ENCODE measurements around the gene PSMB11. TPM values are rescaled to one million over a fixed set of nuclear protein-coding genes. Genes with fewer than 3 reads are reported as not detected.

PSMB11 gene
- total RNA-seq, 2 donors from 2014 or later: not detected

DNA sequence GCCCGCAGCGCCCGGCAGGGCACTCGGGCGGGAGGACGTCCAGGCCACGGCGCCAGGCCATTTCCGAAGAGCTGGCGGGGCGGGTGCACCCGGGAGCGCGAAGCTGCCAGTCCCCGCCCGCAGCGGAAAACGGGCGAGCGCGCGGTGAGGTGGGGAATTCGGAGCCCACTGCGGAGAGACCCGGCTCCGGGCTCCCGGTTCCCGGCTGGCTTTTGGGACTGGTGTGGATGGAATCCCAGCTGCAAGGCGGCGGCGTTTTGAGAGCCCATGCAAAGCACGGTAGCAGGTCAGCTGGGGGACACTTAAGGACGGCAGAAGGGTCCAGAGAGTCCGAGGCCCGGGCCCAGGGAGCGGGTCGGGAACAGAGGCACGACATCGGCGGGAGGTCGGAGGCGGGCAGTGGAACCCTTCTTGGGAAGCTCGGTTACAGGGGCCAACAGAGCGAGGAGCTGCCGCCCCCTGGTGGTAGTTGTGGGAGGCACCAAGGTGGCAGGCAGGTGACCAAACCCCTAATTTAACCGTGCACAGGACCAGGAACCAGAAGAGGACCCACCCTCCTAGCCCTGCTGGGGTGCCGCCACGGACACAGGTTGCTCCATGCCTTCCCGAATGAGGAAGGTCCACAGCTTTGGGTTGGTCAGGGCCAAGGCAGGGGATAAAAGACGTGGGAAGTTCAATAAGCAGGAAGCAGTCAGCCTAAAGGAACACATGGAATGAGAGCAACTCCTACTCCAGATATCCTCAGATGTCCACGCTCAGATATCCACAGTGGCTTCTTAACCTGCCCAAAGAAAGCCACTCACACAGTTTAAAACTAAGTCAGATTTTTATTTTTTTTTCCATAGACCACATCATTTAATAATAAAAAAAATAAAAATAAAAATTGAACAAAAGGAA is 16.0 kb downstream of the PSMB11 start:
- peak overlapping the region; percentile 38 to 52 for H3K27ac ChIP-seq
- ATAC-seq (ENCODE audit: insufficient number of reproducible peaks, low FRiP score, low read depth) (peak; percentile 61), DNase-seq (ENCODE audit: low spot score) (peak; percentile 44)
- peaks cover 29% of the 10 kb centered on the region for H3K36me3 ChIP-seq
- peak overlapping the region; percentile 87 for H3K4me3 ChIP-seq
- peaks cover 13 to 19% of the 10 kb centered on the region in 2 donors for H3K4me1 ChIP-seq (ENCODE audit: control insufficient read depth in 1 of 2, low read depth in 2 of 2)
- H3K9me3 ChIP-seq: no peaks in the 10 kb centered on the region
- H3K27me3 ChIP-seq (replicated peaks; ENCODE audit: insufficient read depth): no peaks in the 10 kb centered on the region
- TF ChIP-seq, protein P1, sequence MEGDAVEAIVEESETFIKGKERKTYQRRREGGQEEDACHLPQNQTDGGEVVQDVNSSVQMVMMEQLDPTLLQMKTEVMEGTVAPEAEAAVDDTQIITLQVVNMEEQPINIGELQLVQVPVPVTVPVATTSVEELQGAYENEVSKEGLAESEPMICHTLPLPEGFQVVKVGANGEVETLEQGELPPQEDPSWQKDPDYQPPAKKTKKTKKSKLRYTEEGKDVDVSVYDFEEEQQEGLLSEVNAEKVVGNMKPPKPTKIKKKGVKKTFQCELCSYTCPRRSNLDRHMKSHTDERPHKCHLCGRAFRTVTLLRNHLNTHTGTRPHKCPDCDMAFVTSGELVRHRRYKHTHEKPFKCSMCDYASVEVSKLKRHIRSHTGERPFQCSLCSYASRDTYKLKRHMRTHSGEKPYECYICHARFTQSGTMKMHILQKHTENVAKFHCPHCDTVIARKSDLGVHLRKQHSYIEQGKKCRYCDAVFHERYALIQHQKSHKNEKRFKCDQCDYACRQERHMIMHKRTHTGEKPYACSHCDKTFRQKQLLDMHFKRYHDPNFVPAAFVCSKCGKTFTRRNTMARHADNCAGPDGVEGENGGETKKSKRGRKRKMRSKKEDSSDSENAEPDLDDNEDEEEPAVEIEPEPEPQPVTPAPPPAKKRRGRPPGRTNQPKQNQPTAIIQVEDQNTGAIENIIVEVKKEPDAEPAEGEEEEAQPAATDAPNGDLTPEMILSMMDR (IDR thresholded peaks at IDR 0.05): peak; percentile 92

DNA sequence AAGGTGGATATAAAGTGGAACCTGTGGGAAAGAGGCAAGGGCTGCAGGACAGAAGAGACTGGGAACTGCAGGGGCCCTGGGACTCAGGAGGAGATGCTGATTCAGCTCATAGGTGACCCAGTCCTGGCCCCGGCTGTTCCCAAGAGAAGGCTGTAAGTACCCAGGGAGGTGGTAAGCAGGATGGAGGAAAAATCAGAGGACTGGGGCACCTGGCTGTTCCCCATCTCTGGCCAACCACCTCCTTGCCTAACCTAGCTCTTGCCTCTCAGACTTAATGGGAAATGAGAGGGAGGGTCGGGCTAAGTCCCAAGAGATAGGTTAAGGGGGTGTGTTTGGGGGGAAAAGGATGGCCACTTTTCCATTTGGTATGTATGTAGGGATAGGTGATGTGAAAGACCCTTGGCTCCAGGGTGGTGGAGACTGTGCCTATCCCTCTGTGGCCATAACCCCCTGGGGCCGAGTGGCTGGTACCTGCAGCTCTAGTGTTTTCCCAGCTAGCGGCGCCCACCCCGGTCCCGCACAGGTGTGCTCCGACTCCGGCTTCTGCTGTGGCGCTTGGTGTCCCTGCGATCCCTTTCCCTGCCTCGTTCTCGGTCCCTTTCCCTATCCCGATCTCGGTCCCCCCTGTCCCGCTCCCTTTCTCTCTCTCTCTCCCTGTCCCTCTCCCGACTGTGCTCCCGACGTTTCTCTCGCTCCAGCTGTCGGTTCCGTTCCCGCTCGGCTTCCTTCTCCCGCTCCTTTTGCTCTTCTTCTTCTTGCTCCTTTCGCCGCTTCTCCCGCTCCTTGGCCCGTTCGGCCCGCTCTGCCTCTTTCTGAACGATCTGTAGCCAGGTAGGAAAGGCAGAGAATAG is 16.9 kb downstream of the PSMB11 start:
- Histone ChIP-seq H3K36me3 (peaks cover 36% of the 10 kb centered on the region), H3K27me3 (replicated peaks; ENCODE audit: insufficient read depth) (no peaks in the 10 kb centered on the region), H3K4me3 (no peak overlapping the region), H3K4me1 (ENCODE audit: control insufficient read depth in 1 of 2, low read depth in 2 of 2) (peaks cover 13 to 19% of the 10 kb centered on the region in 2 donors), H3K9me3 (no peaks in the 10 kb centered on the region), H3K27ac (no peak overlapping the region)
- no peak for ATAC-seq (ENCODE audit: insufficient number of reproducible peaks, low FRiP score, low read depth)
- DNase-seq (ENCODE audit: low spot score): no peak
- TF ChIP-seq, protein P1 (IDR thresholded peaks at IDR 0.05): no peak

DNA sequence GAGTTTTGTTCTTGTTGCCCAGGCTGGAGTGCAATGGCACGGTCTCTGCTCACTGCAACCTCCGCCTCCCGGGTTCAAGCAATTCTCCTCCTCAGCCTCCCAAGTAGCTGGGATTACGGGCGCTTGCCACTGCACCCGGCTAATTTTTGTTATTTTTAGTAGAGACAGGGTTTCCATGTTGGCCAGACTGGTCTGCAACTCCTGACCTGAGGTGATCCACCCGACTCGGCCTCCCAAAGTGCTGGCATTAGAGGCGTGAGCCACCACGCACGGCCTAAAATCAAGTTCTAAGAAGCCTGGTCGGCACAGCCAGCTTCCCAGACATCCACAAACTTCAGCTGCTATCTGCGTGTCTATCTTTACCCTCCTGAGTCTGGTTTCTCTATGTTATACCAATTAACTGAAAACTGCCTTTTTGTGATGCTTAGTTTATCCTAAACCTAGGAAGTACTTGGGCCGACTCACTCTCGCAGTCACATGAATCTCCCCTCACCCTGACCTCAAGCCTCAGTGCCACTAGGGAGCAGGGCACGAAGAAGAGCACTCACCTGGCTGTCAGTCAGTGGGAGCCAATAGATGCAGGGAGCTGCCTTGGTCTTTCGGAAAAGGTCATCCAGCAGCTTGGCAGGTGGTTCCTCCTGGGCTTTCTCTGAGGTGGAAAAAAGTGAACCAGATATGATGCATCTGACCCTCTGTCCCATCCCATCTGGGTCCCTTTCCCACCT is 18.7 kb downstream of the PSMB11 start:
- no peak overlapping the region for H3K27ac ChIP-seq
- ATAC-seq (ENCODE audit: insufficient number of reproducible peaks, low FRiP score, low read depth) (no peak), DNase-seq (ENCODE audit: low spot score) (no peak)
- H3K36me3 ChIP-seq: peaks cover 54% of the 10 kb centered on the region
- H3K27me3 ChIP-seq (replicated peaks; ENCODE audit: insufficient read depth): no peaks in the 10 kb centered on the region
- TF ChIP-seq, protein P1 (IDR thresholded peaks at IDR 0.05): no peak
- H3K9me3 ChIP-seq: no peaks in the 10 kb centered on the region
- peaks cover 13 to 19% of the 10 kb centered on the region in 2 donors for H3K4me1 ChIP-seq (ENCODE audit: control insufficient read depth in 1 of 2, low read depth in 2 of 2)
- H3K4me3 ChIP-seq: no peak overlapping the region

DNA sequence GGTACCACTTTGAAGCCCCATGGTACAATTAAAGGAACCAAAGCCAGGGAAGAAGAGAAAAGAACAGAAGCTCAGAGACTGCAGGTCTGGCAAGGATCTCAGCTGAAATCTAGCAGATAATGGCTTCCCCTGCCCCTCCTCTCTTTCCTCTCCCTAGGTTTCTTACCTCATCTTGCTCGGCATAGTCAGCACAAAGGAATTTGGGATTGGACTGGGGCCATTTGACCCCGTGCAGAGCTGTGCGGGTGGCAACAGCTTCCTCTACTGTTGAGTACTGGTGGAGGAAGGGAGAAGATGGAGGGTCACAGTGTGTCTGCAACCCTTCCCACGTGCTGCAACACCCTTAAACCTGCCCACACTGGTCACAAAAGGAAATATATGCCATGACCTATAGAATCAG is 20.0 kb downstream of the PSMB11 start:
- Histone ChIP-seq H3K4me1 (ENCODE audit: control insufficient read depth in 1 of 2, low read depth in 2 of 2) (peaks cover 7 to 11% of the 10 kb centered on the region in 2 donors), H3K36me3 (peaks cover 62% of the 10 kb centered on the region), H3K27me3 (replicated peaks; ENCODE audit: insufficient read depth) (no peaks in the 10 kb centered on the region), H3K4me3 (no peak overlapping the region), H3K9me3 (no peaks in the 10 kb centered on the region), H3K27ac (peak overlapping the region in 1 of 2 donors; percentile 53)
- TF ChIP-seq, protein P1 (IDR thresholded peaks at IDR 0.05): no peak
- ATAC-seq (ENCODE audit: insufficient number of reproducible peaks, low FRiP score, low read depth) (peak; percentile 56), DNase-seq (ENCODE audit: low spot score) (no peak)
